ENCODE data around the gene NAALADL2.
A peak's percentile ranks its signal among the peaks of the same experiment; 100 is the strongest.

Gene NAALADL2

GRCh38 chr3:175659670-175660350, 800.7 kb downstream of the NAALADL2 start:
- DNase-seq (ENCODE audit: low read depth in 2 of 2), result no peak

- DNase-seq (ENCODE audit: low read depth in 2 of 2), result no peak
These were observed 803.7 kb downstream of the NAALADL2 start for GRCh38 chr3:175662815-175663214.

- DNase-seq (ENCODE audit: low read depth in 2 of 2), result no peak
These were observed 805.8 kb downstream of the NAALADL2 start for GRCh38 chr3:175664911-175665310.

- DNase-seq (ENCODE audit: low read depth in 2 of 2), result no peak
These were observed 809.2 kb downstream of the NAALADL2 start for GRCh38 chr3:175668300-175668699.

GRCh38 chr3:175670557-175670956, 811.4 kb downstream of the NAALADL2 start:
- DNase-seq (ENCODE audit: low read depth in 2 of 2), result no peak

DNA sequence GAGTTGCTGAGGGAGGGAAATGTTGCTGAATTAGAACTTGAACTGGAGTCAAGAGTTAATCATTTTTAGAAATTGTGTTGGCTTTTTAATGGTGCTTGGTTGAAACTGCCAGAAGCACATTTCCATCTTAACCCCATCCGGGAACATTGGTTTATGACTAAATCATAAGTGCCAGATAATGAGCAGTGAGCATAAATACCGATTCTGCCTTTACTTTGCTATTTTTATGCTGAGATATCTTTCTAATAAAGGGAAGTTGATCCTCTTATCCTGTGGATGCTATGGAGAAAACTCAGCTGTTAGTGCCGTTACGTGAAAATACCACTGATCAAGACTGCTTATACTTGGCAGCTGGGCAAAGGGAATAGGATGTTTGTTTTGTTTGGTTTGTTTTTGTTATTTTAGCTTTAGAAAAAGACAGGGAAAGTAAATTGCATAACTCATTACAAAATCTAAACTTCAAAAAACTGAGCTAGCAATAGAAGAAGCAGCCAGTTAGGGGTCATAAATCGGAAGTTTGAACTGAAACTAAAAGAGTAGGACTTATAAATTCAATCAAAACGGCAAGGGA, 813.1 kb downstream of the NAALADL2 start:
- DNase-seq (ENCODE audit: low read depth in 2 of 2), result no peak

DNA sequence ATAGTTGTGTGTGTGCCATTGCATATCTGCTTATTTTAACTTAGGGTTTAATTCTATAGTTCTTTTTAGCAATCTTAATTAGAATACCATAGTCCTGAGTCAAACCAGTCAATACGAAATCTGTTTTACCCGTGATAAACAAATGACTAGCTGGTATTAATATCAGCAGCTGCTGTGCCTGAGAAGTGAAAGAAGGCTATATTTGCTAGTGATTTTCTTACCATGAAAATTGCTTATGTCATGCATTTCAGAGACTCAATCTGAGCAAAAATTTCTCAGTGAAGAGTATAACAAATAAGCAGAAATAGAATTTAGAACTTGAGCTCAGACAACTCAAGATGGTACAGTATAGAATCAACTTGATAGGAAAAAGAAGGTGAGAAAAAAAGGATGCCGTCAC, 820.4 kb downstream of the NAALADL2 start:
- DNase-seq (ENCODE audit: low read depth in 2 of 2), result no peak

- no peak for DNase-seq (ENCODE audit: low read depth in 2 of 2)
These were observed 833.1 kb downstream of the NAALADL2 start for GRCh38 chr3:175692256-175692655.

GRCh38 chr3:175695251-175695650, 836.1 kb downstream of the NAALADL2 start:
- DNase-seq (ENCODE audit: low read depth in 2 of 2), result no peak

DNA sequence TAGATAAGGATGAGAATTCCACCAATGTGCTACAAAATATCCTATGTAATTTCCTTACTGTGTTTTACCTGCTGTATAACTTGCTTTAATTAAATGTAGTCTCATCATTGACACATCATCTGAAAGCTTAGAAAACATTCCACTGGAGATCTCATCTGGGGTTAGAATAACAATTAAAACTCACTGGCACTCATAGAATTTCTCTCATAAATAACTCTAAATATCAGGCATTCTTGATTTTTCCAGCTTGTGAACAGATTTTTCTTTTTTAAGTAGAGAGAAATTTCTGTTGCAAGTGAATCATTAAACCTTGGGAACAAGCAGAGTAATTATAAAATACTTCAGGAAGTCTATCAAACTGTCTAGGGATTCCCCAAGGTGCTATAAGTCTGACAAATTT, 843.8 kb downstream of the NAALADL2 start:
- no peak for DNase-seq (ENCODE audit: low read depth in 2 of 2)

DNA sequence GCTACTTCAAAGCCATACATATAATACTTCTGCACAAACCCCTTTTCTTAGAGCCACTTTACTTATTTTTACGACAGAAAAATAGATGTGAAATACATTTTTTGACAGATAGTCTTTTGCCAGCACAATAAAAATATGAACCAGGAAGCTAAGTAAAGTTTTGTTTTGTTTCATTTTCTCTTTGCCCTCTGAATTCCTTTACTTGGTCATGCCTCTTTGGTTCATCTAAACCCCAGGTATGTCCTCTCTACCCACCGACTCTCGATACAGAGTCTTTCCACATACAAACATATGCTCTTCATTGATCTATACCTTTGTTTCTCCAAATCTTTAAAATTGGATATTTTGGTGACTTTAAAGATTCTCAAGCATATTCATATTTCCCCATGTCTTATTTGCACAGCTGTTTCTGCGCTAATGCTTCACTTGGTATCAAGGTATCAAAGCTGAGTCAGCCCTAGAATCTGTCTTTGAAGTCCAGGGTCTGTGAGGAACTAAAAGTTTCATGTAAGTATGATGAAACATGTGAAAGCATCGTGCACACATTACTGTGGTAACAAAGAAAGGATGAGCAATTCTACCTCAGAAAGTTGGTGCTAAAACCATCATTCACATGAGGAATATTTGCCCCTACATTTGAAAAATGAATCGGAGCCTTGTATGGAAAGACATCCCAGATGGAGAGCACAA, 845.4 kb downstream of the NAALADL2 start:
- DNase-seq (ENCODE audit: low read depth in 2 of 2), result no peak

GRCh38 chr3:175713268-175713667, 854.1 kb downstream of the NAALADL2 start:
- DNase-seq (ENCODE audit: low read depth in 2 of 2), result peak in 1 of 2 experiments; percentile 36

DNA sequence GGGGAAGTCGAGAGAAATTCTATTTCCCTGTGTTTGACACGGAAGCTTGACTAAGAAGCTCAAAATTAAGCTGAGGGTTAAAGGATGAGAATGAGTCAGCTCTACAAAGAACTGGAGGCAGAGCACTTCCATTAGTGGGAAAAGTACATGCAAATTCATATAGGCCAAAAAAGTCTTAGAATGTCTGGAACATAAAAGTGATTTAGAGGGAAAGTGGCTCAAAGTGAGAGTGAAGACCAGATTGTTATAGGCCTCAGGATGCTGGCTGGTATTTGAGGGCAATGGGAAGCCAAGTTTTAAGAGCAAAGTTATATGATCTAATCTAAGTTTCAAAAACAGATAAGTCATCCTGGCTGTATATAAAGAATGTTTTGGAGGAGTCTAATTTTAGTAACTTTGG, 857.3 kb downstream of the NAALADL2 start:
- DNase-seq (ENCODE audit: low read depth in 2 of 2), result no peak

DNA sequence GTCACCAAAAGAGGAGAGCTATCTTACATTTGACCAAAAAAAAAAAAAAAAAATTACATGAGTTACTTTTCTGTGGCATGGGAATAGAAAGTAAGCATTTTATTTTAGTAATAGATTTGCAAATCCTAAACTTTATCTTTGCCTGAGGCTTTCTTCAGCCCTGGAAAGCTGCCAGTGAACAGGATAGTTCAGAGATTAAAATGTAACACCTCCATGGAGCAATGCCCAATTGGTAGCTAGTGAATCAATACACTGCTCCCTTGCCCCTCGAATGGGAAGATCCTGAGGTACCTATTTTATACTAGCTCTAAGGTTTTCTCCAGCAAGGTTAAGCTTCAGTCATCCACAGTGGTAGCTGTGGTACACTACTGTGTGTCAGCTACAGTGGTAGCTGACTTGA, 867.1 kb downstream of the NAALADL2 start:
- DNase-seq (ENCODE audit: low read depth in 2 of 2), result no peak

GRCh38 chr3:175728566-175728965, 869.4 kb downstream of the NAALADL2 start:
- no peak for DNase-seq (ENCODE audit: low read depth in 2 of 2)

DNA sequence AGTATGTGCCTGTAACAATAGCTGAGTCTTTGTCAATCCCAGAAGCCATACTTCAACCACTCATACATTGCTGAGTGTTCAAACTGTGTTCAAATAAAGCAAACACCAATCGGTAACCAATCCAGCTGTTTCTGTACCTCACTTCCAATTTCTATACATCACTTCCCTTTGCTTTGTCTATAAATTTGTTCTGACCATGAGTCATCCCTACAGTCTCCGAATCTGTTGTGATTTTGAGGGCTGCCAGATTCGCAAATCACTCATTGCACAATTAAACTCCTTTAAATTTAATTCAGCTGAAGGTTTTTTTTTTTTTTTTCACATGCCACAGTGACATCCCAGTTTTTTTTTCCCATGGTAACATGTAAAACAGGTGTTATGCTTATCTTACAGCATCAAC, 870.3 kb downstream of the NAALADL2 start:
- no peak for DNase-seq (ENCODE audit: low read depth in 2 of 2)

DNA sequence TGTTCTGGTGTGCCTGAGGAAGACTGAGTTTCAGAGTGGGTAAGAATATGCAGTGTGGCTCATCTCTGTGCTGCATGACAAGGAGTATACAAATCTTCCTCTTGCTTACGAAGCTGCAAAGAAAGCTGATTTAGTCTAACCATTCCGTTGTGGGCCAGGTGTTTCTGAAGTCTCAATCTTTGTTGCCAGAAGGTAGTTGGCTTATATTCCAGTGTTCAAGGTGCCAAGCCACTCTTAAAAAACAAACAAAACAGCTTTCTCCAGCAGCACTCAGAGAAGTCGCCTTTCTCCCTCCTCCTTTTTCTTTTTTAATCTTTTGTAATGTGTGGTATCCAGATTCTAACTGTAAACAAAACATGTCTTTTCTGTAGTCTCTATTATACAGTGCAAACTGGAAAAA, 872.4 kb downstream of the NAALADL2 start:
- no peak for DNase-seq (ENCODE audit: low read depth in 2 of 2)

- no peak for DNase-seq (ENCODE audit: low read depth in 2 of 2)
These were observed 872.9 kb downstream of the NAALADL2 start for GRCh38 chr3:175732017-175732416.

DNA sequence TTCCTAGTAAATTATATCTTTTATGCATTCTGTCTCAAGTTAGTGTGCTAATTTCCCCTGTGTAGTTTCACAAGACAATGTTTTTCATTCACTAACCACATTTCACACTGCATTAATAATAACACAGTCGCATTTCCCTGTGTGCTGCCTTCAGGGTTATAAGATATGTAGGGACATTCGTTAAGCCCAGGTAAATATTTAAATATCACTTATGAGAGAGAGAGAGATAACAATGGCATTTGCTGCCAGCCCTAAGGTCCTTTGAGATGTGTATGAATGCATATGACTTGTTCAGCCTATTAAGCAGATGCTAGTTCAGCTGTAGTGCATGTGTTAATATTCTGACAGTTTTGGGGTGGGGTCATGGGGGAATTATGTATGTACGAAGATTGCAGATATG, 876.7 kb downstream of the NAALADL2 start:
- no peak for DNase-seq (ENCODE audit: low read depth in 2 of 2)

GRCh38 chr3:175737646-175738572, 878.8 kb downstream of the NAALADL2 start:
- DNase-seq (ENCODE audit: low read depth in 2 of 2), result no peak

GRCh38 chr3:175741951-175742350, 882.8 kb downstream of the NAALADL2 start:
- DNase-seq (ENCODE audit: low read depth in 2 of 2), result no peak

DNA sequence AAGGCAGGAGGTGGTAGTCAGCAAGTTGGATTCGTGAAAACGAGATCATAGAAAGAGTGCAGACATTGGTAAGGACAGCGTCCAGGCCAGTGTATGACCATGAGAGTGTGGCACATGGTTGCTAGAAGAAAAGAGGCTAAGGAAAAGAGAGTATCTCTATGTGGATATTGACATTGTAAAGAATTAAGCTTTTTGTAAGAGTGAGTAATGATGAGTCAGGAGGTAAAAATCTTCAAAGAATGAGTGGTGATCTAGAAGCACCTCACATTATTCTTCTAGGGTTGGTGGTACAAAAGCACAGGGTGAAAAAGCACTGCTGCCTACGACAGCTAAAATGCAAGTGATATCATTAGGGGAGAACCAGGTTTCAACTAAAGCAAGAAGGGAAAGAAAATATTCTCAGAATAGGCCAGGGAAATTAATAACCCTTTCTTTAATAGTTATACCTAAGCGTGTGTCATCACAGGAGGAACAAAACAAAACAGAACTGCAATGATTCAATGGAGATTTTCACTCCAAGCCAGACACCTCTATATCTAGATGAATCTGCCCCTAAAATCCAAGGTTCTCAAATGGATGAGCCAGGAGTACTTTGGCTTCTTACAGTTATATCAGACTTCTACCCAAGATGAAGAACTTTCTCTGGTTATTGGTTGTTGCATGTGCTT, 884.7 kb downstream of the NAALADL2 start:
- DNase-seq (ENCODE audit: low read depth in 2 of 2), result no peak
